Measurements from ENCODE around the gene RPS2. TPM values are rescaled to one million over a fixed set of nuclear protein-coding genes. Genes with fewer than 3 reads are reported as not detected.

The RPS2 gene
- total RNA-seq, 4 donors from 2014 or later, result 2,603 to 4,441 (median 3,196) TPM

DNA sequence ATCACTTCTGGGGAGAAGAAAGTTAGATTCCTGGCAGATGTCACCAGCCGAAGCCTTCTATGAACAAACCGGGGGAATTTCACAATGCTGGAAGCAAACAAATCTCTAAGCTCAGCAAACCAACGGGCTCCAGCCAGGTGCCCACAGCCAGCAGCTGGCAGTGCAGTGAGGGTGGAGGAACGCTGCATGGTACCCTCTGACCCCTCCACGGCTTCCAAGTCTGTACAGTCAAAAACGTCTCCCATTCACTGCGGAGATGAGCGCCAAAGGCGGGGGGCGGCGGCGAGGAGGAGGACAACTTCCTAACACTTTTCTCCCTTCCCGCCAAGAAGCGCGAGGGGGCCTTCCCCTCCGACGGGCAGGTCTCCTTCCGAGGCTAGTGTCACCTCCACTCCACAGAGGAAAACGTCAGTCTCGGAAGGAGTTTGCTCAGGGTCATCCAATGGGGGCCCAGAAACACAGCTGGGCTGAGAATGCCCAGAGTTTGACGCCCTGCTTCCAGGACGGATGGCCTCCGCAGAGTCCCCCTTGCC, 44.1 kb upstream of the RPS2 start:
- DNase-seq (ENCODE audit: low spot score in 2 of 2), result no peak
- TF ChIP-seq, protein P1, sequence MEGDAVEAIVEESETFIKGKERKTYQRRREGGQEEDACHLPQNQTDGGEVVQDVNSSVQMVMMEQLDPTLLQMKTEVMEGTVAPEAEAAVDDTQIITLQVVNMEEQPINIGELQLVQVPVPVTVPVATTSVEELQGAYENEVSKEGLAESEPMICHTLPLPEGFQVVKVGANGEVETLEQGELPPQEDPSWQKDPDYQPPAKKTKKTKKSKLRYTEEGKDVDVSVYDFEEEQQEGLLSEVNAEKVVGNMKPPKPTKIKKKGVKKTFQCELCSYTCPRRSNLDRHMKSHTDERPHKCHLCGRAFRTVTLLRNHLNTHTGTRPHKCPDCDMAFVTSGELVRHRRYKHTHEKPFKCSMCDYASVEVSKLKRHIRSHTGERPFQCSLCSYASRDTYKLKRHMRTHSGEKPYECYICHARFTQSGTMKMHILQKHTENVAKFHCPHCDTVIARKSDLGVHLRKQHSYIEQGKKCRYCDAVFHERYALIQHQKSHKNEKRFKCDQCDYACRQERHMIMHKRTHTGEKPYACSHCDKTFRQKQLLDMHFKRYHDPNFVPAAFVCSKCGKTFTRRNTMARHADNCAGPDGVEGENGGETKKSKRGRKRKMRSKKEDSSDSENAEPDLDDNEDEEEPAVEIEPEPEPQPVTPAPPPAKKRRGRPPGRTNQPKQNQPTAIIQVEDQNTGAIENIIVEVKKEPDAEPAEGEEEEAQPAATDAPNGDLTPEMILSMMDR (IDR thresholded peaks at IDR 0.05), result no peak
- no peak for TF ChIP-seq POLR2A (IDR thresholded peaks at IDR 0.05)
- intact Hi-C loops (cut with DNase I; ENCODE audit: low total_unique reads), result no loop called here
- 1 to 2% methylated on average over 20 to 23 of the region's 23 CpGs for WGBS, 2 donors
- peak overlapping the region; percentile 87 for H3K4me3 ChIP-seq (ENCODE audit: low read depth, poor library complexity, severe bottlenecking)

DNA sequence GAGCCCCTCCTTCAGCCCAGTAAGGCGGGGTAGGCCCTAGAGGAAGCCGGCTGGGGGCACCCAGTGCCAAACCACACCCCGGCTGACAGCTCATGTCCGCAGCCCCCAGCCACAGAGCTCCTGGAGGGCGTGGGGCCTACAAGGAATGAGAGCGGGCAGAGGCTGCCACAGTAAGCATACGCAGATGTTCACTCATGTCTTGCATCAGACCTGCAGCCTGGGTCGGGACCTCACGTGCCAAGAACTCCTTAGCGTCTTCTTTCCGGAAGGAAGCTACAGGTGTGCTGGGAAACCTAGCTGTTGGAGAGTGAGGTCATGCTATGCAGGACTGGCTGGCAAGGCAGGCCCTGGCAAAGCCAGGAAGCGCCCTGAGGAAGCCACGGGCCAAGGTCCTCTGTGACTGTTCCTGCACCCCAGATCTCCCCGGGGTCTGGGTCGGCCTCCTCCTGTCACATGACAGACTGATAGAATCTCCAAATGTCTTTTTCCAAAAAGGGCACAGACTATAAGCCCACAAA, 43.4 kb upstream of the RPS2 start:
- DNase-seq (ENCODE audit: low spot score in 2 of 2), result peak; percentile 69 to 95
- H3K4me3 ChIP-seq (ENCODE audit: low read depth, poor library complexity, severe bottlenecking), result no peak overlapping the region
- TF ChIP-seq POLR2A (IDR thresholded peaks at IDR 0.05), result no peak
- TF ChIP-seq, protein P1 (IDR thresholded peaks at IDR 0.05), result no peak
- intact Hi-C loops (cut with DNase I; ENCODE audit: low total_unique reads), result no loop called here
- 10 to 27% methylated on average over 15 of the region's 15 CpGs for WGBS, 2 donors

DNA sequence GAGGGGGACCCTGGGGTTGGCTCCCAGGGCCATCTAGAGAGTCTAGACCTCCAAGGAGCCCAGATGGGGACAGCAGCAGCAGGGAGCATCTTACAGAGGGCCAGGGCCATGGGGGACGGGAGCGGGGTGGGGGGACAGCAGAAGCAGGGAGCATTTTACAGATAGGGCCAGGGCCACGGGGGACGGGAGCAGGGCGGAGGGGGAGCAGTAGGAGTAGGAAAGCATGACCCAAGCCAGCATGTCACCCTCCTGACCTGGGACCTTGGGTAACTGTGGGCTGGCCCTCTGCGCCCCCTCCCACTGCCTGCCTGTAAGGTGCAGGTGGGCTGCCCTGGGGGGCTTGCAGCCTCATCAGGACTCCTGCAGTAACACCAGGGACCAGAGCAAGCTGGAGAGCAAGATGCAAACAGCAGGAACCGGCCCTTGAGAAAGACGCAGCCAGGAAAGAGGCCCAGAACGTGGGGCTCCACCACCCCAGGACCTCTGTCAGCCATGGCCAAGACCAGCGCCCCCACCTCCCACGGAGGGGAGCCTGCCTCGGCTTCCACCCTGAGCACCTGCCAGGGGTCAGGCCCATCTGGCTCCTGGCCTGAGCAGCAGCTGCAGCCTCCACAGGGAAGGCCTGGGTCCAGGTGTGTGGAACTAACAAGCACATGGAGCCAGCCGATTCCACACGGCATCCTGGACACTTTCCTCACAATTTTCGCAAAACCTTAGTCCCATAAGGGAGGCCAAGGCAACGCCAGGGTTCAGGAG, 42.6 kb upstream of the RPS2 start:
- no peak overlapping the region for H3K4me3 ChIP-seq (ENCODE audit: low read depth, poor library complexity, severe bottlenecking)
- no peak for DNase-seq (ENCODE audit: low spot score in 2 of 2)
- no peak for TF ChIP-seq POLR2A (IDR thresholded peaks at IDR 0.05)
- TF ChIP-seq, protein P1 (IDR thresholded peaks at IDR 0.05), result no peak
- WGBS, 2 donors, result 60 to 65% methylated on average over 10 to 15 of the region's 16 CpGs
- intact Hi-C loops (cut with DNase I; ENCODE audit: low total_unique reads), result no loop called here

DNA sequence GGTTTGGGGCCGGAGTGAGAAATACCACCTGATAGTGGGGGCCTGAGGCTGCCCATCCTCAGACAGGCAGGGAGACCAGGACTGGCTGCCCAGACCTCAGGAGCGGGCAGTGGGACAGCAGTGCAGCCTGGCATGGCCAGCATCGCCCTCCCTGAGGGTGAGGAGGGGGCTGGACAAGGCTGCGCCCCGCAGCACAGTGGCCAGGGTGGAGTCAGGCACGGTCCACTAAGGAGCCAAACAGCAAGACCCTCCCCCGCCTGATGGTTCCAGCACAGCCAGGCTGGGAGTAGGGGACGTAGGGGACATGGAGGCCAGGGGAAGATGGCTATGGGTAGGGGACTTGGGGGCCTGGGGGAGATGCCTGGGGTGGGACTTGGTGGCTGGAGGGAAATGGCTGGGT, 41.7 kb upstream of the RPS2 start:
- intact Hi-C loops (cut with DNase I; ENCODE audit: low total_unique reads), result no loop called here
- TF ChIP-seq, protein P1 (IDR thresholded peaks at IDR 0.05), result no peak
- no peak for TF ChIP-seq POLR2A (IDR thresholded peaks at IDR 0.05)
- 86 to 93% methylated on average over 8 of the region's 8 CpGs for WGBS, 2 donors
- no peak for DNase-seq (ENCODE audit: low spot score in 2 of 2)
- H3K4me3 ChIP-seq (ENCODE audit: low read depth, poor library complexity, severe bottlenecking), result no peak overlapping the region

DNA sequence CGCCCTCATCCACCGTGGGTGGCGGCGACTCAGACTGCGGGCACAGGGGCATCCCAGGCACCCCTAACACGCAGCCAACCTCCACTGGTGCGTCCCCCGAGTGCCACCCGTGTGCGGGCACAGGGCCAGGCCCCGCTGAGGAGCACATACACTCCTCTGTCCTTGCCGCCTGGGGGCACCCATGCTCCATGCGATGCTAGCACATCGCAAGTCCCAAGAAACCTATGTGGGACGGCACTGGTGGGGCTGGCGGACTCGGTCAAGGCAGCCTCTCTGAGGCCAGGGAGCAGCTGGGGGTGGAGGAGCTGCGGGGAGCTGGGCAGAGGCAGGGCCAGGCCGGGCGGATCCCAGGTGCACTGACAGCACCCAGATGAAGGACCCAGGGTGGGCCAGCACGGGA, 41.0 kb upstream of the RPS2 start:
- WGBS, 2 donors, result 61 to 62% methylated on average over 18 of the region's 21 CpGs
- H3K4me3 ChIP-seq (ENCODE audit: low read depth, poor library complexity, severe bottlenecking), result no peak overlapping the region
- TF ChIP-seq POLR2A (IDR thresholded peaks at IDR 0.05), result no peak
- TF ChIP-seq, protein P1 (IDR thresholded peaks at IDR 0.05), result no peak
- no peak for DNase-seq (ENCODE audit: low spot score in 2 of 2)
- intact Hi-C loops (cut with DNase I; ENCODE audit: low total_unique reads), result no loop called here

Measured in lower leg skin (tissue), 4 donors.